HepG2 (cell line): ENCODE measurements around the gene GJB6. TPM values are rescaled to one million over a fixed set of nuclear protein-coding genes. Genes with fewer than 3 reads are reported as not detected.

Source experiments
- ATAC-seq: fragments of 200-7000 bp; cut with Tn5 transposase; 3 replicates; pipeline ENCODE4 v1.9.1; 2020; ENCODE audit warnings: mild to moderate bottlenecking, moderate library complexity
- BruUV-seq: library from RNA; stranded (reverse); fragments of 400-500 nt; replicated peaks from 2 replicates; lab custom pipeline; 2021; lab: Mats Ljungman, UMichigan
- CTCF ChIA-PET: fragments of 300-600 bp; formaldehyde crosslinking; extraction: SDS; loops from one replicate; lab custom pipeline; 2021; ENCODE audit warnings: low total read pairs, inconsistent platforms, low intra/inter-chr PET ratio; lab: Yijun Ruan, JAX
- POLR2A ChIA-PET: fragments of 350-600 bp; sonication (Branson Sonifier 250); formaldehyde crosslinking; loops from one replicate; lab custom pipeline; 2020; ENCODE audit warnings: antibody characterized with exemption, inconsistent platforms; lab: Yijun Ruan, JAX
- DNase-seq: peaks from one replicate; pipeline ENCODE4 v3.0.0-alpha.2; 2015; ENCODE audit warnings: low spot score
- FAIRE-seq: peaks from 3 replicates; lab custom pipeline; 2011; peaks lifted over from hg19 to GRCh38; lab: Jason Lieb, UNC
- H2AFZ ChIP-seq: one replicate; pipeline ENCODE4 v1.6.1; 2011; ENCODE audit warnings: low read length, inconsistent platforms
- H3K27ac ChIP-seq: fragments of 300-600 bp; 3 replicates; pipeline ENCODE4 v1.8.0; 2011; ENCODE audit warnings: mixed run types, mild to moderate bottlenecking, mixed read lengths, low read length, inconsistent platforms; ENCODE audit not compliant: insufficient read depth; ENCODE audit errors: extremely low read length
- H3K27me3 ChIP-seq, 2 experiments: fragments of 200-600 bp in 1 of 2; 2 replicates in 1 of 2; 3 replicates in 1 of 2; pipeline versions ENCODE4 v1.6.0 to v1.8.0; 2011; ENCODE audit warnings: low read length in 2 of 2, mild to moderate bottlenecking in 2 of 2, moderate library complexity in 2 of 2, inconsistent platforms in 1 of 2; ENCODE audit not compliant: insufficient read depth in 2 of 2, control insufficient read depth in 1 of 2
- H3K36me3 ChIP-seq, 2 experiments: fragments of 200-600 bp in 1 of 2; replicated peaks in 1 of 2; 2 replicates in 1 of 2; 3 replicates in 1 of 2; pipeline versions ENCODE4 v1.5.1 to v1.8.0; 2011; ENCODE audit warnings: low read length in 2 of 2, inconsistent platforms in 1 of 2; ENCODE audit not compliant: insufficient read depth in 2 of 2, control insufficient read depth in 1 of 2
- H3K4me1 ChIP-seq: 2 replicates; pipeline ENCODE4 v1.5.1; 2012; ENCODE audit warnings: low read length, inconsistent platforms; ENCODE audit not compliant: insufficient read depth
- H3K4me2 ChIP-seq: 2 replicates; pipeline ENCODE4 v1.6.0; 2011; ENCODE audit warnings: low read depth, low read length, inconsistent platforms
- H3K4me3 ChIP-seq, 3 experiments: fragments of 200-600 bp in 1 of 3; sonication (generic), shearing (Covaris generic) in 1 of 3; replicated peaks in 1 of 3; 2 replicates each; pipeline ENCODE4 v1.5.1; 2011 to 2016; ENCODE audit warnings: low read length in 3 of 3, inconsistent platforms in 2 of 3, low read depth in 2 of 3, mild to moderate bottlenecking in 2 of 3, control low read depth in 1 of 3, mixed read lengths in 1 of 3; ENCODE audit not compliant: insufficient read depth in 1 of 3
- H3K79me2 ChIP-seq: one replicate; pipeline ENCODE4 v1.6.1; 2011; ENCODE audit warnings: low read length, inconsistent platforms; ENCODE audit not compliant: insufficient read depth
- H3K9ac ChIP-seq: 2 replicates; pipeline ENCODE4 v1.6.0; 2011; ENCODE audit warnings: mild to moderate bottlenecking, low read depth, low read length, inconsistent platforms; ENCODE audit not compliant: insufficient read depth
- H3K9me3 ChIP-seq: 2 replicates; pipeline ENCODE4 v1.5.1; 2012; ENCODE audit warnings: mild to moderate bottlenecking, low read length
- H4K20me1 ChIP-seq: 2 replicates; pipeline ENCODE4 v1.6.0; 2011; ENCODE audit warnings: inconsistent platforms, mild to moderate bottlenecking, low read length, moderate library complexity; ENCODE audit not compliant: insufficient read depth
- GLMP ChIP-seq: sonication (generic); formaldehyde crosslinking; IDR thresholded peaks from 2 replicates; pipeline ENCODE4 v1.9.0; 2021; ENCODE audit warnings: missing genetic modification reagents, mild to moderate bottlenecking, borderline replicate concordance
- GPBP1L1 ChIP-seq: sonication (generic); formaldehyde crosslinking; IDR thresholded peaks from 2 replicates; pipeline ENCODE4 v1.5.0; 2020; ENCODE audit warnings: mild to moderate bottlenecking, missing genetic modification reagents
- HMGXB3 ChIP-seq: sonication (generic); formaldehyde crosslinking; IDR thresholded peaks from 2 replicates; pipeline ENCODE4 v1.4.0; 2020; ENCODE audit warnings: missing genetic modification reagents, borderline replicate concordance
- ISL2 ChIP-seq: sonication (generic); formaldehyde crosslinking; IDR thresholded peaks from 2 replicates; pipeline ENCODE4 v1.5.0; 2020; ENCODE audit warnings: missing genetic modification reagents
- TEAD3 ChIP-seq: optimal IDR thresholded peaks from 2 replicates; pipeline ENCODE3; 2016; ENCODE audit warnings: borderline replicate concordance
- THAP11 ChIP-seq: IDR thresholded peaks from 2 replicates; pipeline ENCODE4 v1.6.1; 2016; ENCODE audit warnings: missing biosample characterization, missing genetic modification reagents
- ZNF253 ChIP-seq: sonication (generic); formaldehyde crosslinking; IDR thresholded peaks from 2 replicates; pipeline ENCODE4 v1.8.0; 2022; ENCODE audit warnings: mild to moderate bottlenecking, missing genetic modification reagents, borderline replicate concordance
- ZNF543 ChIP-seq: sonication (generic); formaldehyde crosslinking; IDR thresholded peaks from 2 replicates; pipeline ENCODE4 v1.4.0; 2020; ENCODE audit warnings: mild to moderate bottlenecking, missing genetic modification reagents
- ZNF567 ChIP-seq: sonication (generic); formaldehyde crosslinking; IDR thresholded peaks from 2 replicates; pipeline ENCODE4 v1.8.1; 2023; ENCODE audit warnings: mild to moderate bottlenecking, missing genetic modification reagents, borderline replicate concordance
- WGBS: methylation state at CpG from one replicate; pipeline ENCODE4 v1.1.6; 2017; ENCODE audit warnings: low lambda C conversion rate; 5-methylcytosine and 5-hydroxymethylcytosine counted together
- in situ Hi-C: cut with HindIII; loops from 2 replicates; pipeline ENCODE4 v1.10.0; 2017; ENCODE audit warnings: low pct_unique_long_range_greater_than_20kb; ENCODE audit not compliant: extremely low pct_ligation_motif_present
- intact Hi-C: fragments of 100-400 bp; cut with micrococcal nuclease; formaldehyde crosslinking; loops from one replicate; pipeline ENCODE4 v1.10.0; 2022; ENCODE audit not compliant: unreplicated experiment
- polyA plus RNA-seq, 8 experiments: library from polyadenylated mRNA; depleted of rRNA in 3 of 8; stranded (reverse) in 7 of 8; unstranded in 1 of 8; fragments of >200 nt; fragmentation: Illumina TruSeq in 4 of 8; extraction: Trizol in 4 of 8; gene quantifications; 2 replicates each; pipeline versions ENCODE4 v1.2.1 to v1.2.3, GENCODE V29; 2011 to 2016; ENCODE audit warnings: low read depth in 4 of 8, missing spikeins in 1 of 8, mixed read lengths in 1 of 8; ENCODE audit not compliant: insufficient read depth in 1 of 8
- total RNA-seq, 5 experiments: library from RNA; depleted of rRNA; stranded (reverse); fragments of >200 nt; fragmentation: Illumina TruSeq; extraction: Trizol; gene quantifications; 2 replicates each; pipeline ENCODE4 v1.2.3, GENCODE V29; 2016; ENCODE audit warnings: low read depth in 1 of 5
- TF ChIP-seq, protein P1 (sequence below): sonication (generic); formaldehyde crosslinking; IDR thresholded peaks from 2 replicates; pipeline ENCODE4 v1.4.0; 2020; ENCODE audit warnings: missing genetic modification reagents

Gene GJB6
- total and polyA plus RNA-seq, 2 of the 13 experiments (the other 11 are each of a cell fraction or from before 2014, with no cell fraction given): not detected

GRCh38 chr13:20254076-20254475, 22.0 kb upstream of the GJB6 start (continued):
- TF ChIP-seq HMGXB3 (CRISPR knock-in tag): no peak

DNA sequence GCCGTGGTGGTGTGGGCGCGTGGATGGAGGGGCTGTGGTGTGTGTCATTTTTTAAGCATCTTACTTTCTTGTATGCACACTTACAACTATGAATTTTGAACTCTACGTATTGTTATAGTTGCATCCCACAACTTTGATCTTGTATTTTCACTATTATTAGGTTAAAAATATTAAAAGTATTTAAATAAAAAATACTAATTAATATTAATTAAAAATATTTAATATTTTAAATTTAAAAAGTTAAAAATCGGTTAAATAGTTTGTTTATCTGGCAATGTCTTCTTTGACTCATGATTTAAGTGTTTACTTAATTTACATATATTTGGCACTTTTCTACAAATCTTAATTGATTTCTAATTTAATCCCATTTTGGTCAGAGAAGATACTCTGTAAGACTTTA, 17.8 kb upstream of the GJB6 start:
- WGBS: 69% methylated on average over 5 of the region's 5 CpGs
- Histone ChIP-seq H3K36me3 (no peaks in the 10 kb centered on the region), H3K4me2 (no peak overlapping the region), H2AFZ (no peak overlapping the region), H4K20me1 (no peaks in the 10 kb centered on the region), H3K4me3 (no peak overlapping the region), H3K27me3 (0 out of 5 replicates have a peak, but pooled peaks cover 0 to 1% of the 10 kb centered on the region in 2 experiments), H3K79me2 (no peaks in the 10 kb centered on the region), H3K4me1 (peaks cover 10% of the 10 kb centered on the region; the same call in 1 of the 2 replicates), H3K9ac (no peak overlapping the region), H3K9me3 (no peaks in the 10 kb centered on the region), H3K27ac (no peak overlapping the region)
- CTCF ChIA-PET: no interaction called here
- no peak for DNase-seq
- in situ Hi-C loops: no loop called here
- POLR2A ChIA-PET: no interaction called here
- no peak for ATAC-seq
- intact Hi-C loops: no loop called here
- TF ChIP-seq ZNF543 (CRISPR knock-in tag) (no peak), ZNF567 (CRISPR knock-in tag) (no peak), GLMP (CRISPR knock-in tag) (no peak), TEAD3 (no peak), THAP11 (CRISPR knock-in tag) (no peak), GPBP1L1 (CRISPR knock-in tag) (no peak), ISL2 (CRISPR knock-in tag) (no peak), ZNF253 (CRISPR knock-in tag) (no peak)
- TF ChIP-seq, protein P1, sequence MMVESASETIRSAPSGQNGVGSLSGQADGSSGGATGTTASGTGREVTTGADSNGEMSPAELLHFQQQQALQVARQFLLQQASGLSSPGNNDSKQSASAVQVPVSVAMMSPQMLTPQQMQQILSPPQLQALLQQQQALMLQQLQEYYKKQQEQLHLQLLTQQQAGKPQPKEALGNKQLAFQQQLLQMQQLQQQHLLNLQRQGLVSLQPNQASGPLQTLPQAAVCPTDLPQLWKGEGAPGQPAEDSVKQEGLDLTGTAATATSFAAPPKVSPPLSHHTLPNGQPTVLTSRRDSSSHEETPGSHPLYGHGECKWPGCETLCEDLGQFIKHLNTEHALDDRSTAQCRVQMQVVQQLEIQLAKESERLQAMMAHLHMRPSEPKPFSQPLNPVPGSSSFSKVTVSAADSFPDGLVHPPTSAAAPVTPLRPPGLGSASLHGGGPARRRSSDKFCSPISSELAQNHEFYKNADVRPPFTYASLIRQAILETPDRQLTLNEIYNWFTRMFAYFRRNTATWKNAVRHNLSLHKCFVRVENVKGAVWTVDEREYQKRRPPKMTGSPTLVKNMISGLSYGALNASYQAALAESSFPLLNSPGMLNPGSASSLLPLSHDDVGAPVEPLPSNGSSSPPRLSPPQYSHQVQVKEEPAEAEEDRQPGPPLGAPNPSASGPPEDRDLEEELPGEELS (CRISPR knock-in tag): no peak
- no TSS peak for BruUV-seq
- no peak for FAIRE-seq
